Activated CD8-positive, alpha-beta T cell treated with anti-CD3 and anti-CD28 coated beads, Interleukin-2, amount 10 ng/mL, durations not matched to agents 7 days and 5 days (primary cell): ENCODE results near the gene SLC16A1. TPM values are rescaled to one million over a fixed set of nuclear protein-coding genes. Genes with fewer than 3 reads are reported as not detected.
A peak's percentile ranks its signal among the peaks of the same experiment; 100 is the strongest.

Experiments used
- ATAC-seq: fragments of 150-1000 bp; cut with Tn5 transposase; one replicate; pipeline ENCODE4 v1.10.0; 2021; ENCODE audit warnings: moderate library complexity
- CTCF ChIA-PET: fragments of 350-600 bp; sonication (Branson Sonifier 250); formaldehyde crosslinking; loops from one replicate; lab custom pipeline; 2021; ENCODE audit warnings: antibody characterized with exemption; lab: Charles Lee
- POLR2A ChIA-PET: fragments of 350-600 bp; sonication (Branson Sonifier 250); formaldehyde crosslinking; loops from one replicate; lab custom pipeline; 2021; ENCODE audit warnings: antibody characterized with exemption; lab: Charles Lee
- DNase-seq: peaks from one replicate; pipeline ENCODE4 v3.0.0-alpha.2; 2020
- H3K27ac Mint-ChIP-seq: one replicate; pipeline ENCODE4 v1.8.0; 2021; ENCODE audit warnings: mild to moderate bottlenecking, mixed read lengths
- H3K27me3 Mint-ChIP-seq: one replicate; pipeline ENCODE4 v1.8.0; 2021; ENCODE audit warnings: low read depth, mixed read lengths
- H3K36me3 Mint-ChIP-seq: one replicate; pipeline ENCODE4 v1.8.0; 2021; ENCODE audit warnings: low read depth, mixed read lengths
- H3K4me1 Mint-ChIP-seq: one replicate; pipeline ENCODE4 v1.8.0; 2021; ENCODE audit warnings: low read depth, mixed read lengths
- H3K4me3 Mint-ChIP-seq: one replicate; pipeline ENCODE4 v1.8.0; 2021; ENCODE audit warnings: mild to moderate bottlenecking, mixed read lengths
- H3K9me3 Mint-ChIP-seq: one replicate; pipeline ENCODE4 v1.8.0; 2022; ENCODE audit warnings: mixed read lengths; ENCODE audit not compliant: insufficient read depth
- total RNA-seq, 2 experiments: library from RNA; stranded (reverse); gene quantifications; one replicate each; pipeline ENCODE4 v1.2.3, GENCODE V29; 2021

Gene SLC16A1
- total RNA-seq, 2 experiments from 2014 or later, result 53.0 to 54.5 TPM

DNA sequence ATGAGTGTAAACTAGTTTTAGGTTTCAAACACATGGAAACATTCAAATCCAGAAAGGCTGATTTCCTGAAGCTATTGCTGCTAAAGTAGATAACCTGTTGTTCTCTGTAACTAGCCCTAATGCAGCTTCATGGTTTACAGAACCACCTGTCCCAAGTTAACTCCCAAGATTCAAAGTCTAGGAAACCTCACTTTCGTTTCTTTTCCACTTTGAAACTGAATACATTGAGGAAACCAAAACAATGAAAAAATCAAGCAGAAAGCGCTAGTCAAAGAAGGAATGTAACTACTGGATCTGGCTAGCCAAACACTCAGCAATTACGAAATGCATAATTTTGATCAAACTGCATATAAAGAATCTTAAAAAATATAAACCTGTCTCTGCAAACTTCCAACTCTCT, 17.8 kb downstream of the SLC16A1 start:
- peaks cover 24% of the 10 kb centered on the region for H3K36me3 Mint-ChIP-seq
- ChIA-PET CTCF (interaction anchor here (2.1 to 4.4 kb wide), 2 partner anchors 11 to 134 kb away, joined by 7 to 31 read pairs; partner anchors contain the start of gene LRIG2), POLR2A (no interaction called here)
- H3K4me1 Mint-ChIP-seq, result peaks cover 41% of the 10 kb centered on the region
- ATAC-seq, result no peak
- DNase-seq, result no peak
- H3K9me3 Mint-ChIP-seq, result no peaks in the 10 kb centered on the region
- no peak overlapping the region for H3K27ac Mint-ChIP-seq
- no peak overlapping the region for H3K4me3 Mint-ChIP-seq
- H3K27me3 Mint-ChIP-seq, result no peaks in the 10 kb centered on the region

DNA sequence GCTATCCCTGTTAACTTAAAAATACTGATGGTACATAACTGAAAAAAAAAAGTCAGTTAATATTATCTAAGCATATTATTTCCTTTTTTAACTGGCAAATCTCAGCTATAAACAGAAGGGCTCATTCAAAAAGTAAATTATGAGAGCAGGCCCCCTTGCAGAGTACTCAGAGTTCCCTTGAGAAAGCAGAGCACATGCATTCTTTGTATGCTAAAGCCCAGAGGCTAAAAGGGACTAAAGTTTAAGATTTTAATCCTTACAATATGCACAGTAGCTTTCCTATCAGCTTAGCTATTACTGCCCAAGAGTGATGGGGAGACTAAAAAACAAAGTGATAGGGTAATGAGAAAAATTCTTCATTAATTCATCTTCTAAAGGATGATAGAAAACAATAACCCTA, 18.5 kb downstream of the SLC16A1 start:
- ChIA-PET POLR2A (interaction anchor here (1.1 kb wide), 1 partner anchor 19 kb away, joined by 3 read pairs; the partner anchor contains the start of gene SLC16A1), CTCF (interaction anchor here (1.5 to 4.4 kb wide), 4 partner anchors 11 to 139 kb away, joined by 3 to 31 read pairs (median 7); partner anchors contain the start of gene LRIG2)
- Mint-ChIP-seq H3K36me3 (peaks cover 17% of the 10 kb centered on the region), H3K4me3 (no peak overlapping the region), H3K27ac (no peak overlapping the region), H3K27me3 (no peaks in the 10 kb centered on the region), H3K9me3 (no peaks in the 10 kb centered on the region), H3K4me1 (peaks cover 41% of the 10 kb centered on the region)
- ATAC-seq, result no peak
- no peak for DNase-seq

DNA sequence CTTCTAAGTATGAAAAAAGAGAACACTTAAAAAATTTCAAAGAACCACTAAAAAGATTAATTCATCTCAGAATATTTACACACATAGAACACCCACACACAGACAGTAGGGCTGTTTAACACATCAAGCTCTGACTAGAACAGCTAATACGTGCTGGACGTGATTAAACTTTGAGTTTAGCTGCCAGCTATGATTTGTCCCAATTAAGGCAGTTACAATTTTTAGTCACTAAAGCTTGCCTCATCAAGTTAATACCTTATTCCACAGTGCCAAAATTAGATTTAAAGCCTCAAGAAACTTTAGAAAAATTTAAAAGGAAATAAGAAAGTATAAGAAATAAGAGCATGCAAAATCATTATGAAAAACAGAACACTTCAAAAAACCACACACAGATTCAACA, 18.9 kb downstream of the SLC16A1 start:
- ATAC-seq (no peak), DNase-seq (no peak)
- Mint-ChIP-seq H3K4me1 (peaks cover 41% of the 10 kb centered on the region), H3K27me3 (no peaks in the 10 kb centered on the region), H3K9me3 (no peaks in the 10 kb centered on the region), H3K4me3 (no peak overlapping the region), H3K27ac (no peak overlapping the region), H3K36me3 (peaks cover 17% of the 10 kb centered on the region)
- ChIA-PET CTCF (interaction anchor here (0.8 to 4.4 kb wide), 5 partner anchors 10 to 140 kb away, joined by 3 to 31 read pairs (median 7); partner anchors contain the start of gene LRIG2), POLR2A (interaction anchor here (1.1 kb wide), 1 partner anchor 19 kb away, joined by 3 read pairs; the partner anchor contains the start of gene SLC16A1)

DNA sequence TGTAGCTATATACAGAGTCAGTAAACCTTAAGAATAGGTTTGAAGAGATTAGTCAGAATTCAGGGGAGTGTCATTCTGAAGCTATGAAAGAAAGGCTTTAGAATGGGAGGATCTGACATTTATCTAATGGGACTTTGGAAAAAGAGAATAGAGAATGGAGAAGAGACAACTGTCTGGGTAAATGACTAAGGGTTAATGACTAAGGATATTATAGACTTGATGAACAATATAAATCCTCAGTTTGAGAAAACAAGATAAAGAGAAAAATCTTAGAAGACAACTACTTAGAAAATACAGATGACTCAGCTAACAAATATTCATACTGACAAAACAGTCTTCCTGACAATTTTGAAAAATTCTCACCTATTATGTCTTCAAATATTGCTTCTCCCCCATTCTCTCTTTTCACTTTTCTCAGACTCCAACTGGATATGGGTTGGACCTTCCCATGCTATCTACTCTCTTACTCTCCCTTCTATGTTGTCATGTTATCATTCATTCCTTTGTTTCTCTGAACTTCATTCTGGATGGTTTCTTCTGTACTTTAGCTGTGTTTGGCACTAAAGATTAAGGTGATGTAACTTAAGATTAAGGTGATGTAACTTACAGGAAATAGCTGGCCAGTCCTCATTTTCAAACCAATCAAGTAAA, 20.4 kb downstream of the SLC16A1 start:
- DNase-seq (no peak), ATAC-seq (no peak)
- ChIA-PET CTCF (interaction anchor here (4.4 kb wide), 1 partner anchor 137 kb away, joined by 31 read pairs; the partner anchor contains the start of gene LRIG2), POLR2A (interaction anchor here (0.6 to 2.2 kb wide), 3 partner anchors 10 to 21 kb away, joined by 3 to 9 read pairs (median 9); partner anchors contain the start of gene SLC16A1)
- Mint-ChIP-seq H3K36me3 (peaks cover 17% of the 10 kb centered on the region), H3K4me3 (no peak overlapping the region), H3K27me3 (no peaks in the 10 kb centered on the region), H3K4me1 (peaks cover 41% of the 10 kb centered on the region), H3K9me3 (no peaks in the 10 kb centered on the region), H3K27ac (peak overlapping the region; percentile 83)

DNA sequence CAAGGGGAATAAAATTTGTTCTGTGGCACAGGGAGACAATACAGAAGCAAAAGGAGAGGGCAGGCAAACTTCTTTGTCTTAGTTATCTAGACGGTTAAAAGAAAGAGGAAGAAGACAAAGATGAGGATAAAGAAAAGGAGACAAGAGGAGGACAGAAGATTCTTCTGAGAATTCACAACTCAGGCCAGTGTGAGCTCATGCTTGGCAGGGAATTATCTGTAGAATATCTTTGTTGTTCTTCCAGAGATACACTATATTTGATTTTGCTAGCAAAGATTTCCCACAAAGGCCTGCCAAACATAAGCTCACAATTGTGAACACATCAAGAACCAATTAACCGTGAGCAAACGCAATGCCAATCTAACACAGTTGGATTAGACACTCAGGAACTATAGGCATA, 21.4 kb downstream of the SLC16A1 start:
- Mint-ChIP-seq H3K4me1 (peaks cover 41% of the 10 kb centered on the region), H3K9me3 (no peaks in the 10 kb centered on the region), H3K27me3 (no peaks in the 10 kb centered on the region), H3K36me3 (peaks cover 17% of the 10 kb centered on the region), H3K4me3 (no peak overlapping the region), H3K27ac (peak overlapping the region; percentile 19)
- DNase-seq (no peak), ATAC-seq (no peak)
- ChIA-PET CTCF (interaction anchor here (0.7 to 4.4 kb wide), 2 partner anchors 138 to 219 kb away, joined by 4 to 31 read pairs; partner anchors contain the start of gene LRIG2), POLR2A (interaction anchor here (1.3 to 2.2 kb wide), 2 partner anchors 19 to 22 kb away, joined by 9 read pairs; partner anchors contain the start of gene SLC16A1)

DNA sequence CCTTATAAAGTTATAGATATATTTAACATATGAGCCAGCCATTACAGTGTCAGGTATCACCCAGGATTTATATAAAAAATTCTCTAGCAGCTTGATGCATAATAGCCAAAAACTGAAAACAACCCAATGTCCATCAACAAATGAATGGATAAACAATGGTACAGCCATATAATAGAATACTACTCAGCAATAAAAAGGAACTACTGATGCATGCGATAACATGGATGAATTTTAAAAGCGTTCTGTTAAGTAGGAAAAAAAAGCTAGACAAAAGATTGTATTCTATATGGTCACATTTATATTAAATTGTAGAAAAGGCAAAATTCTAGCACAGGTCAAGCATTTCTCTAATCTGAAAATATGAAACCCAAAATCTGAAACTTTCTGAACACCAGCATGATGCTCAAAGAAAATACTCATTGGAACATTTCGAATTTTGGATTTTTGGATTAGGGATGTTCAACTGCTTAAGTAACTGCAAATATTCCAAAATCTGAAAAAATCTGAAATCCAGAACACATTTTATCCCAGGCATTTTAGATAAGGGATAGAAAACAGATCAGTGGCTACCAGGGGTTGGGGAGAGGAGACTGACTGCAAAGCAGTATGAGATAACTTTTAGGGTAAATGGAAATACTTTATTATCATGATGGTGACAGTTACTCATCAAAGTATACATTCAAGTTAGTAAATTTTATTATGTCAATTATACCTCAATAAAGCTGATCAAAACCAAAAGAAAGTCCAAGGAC, 22.0 kb downstream of the SLC16A1 start:
- H3K36me3 Mint-ChIP-seq, result peaks cover 17% of the 10 kb centered on the region
- H3K9me3 Mint-ChIP-seq, result no peaks in the 10 kb centered on the region
- H3K27ac Mint-ChIP-seq, result peak overlapping the region; percentile 19
- peaks cover 39% of the 10 kb centered on the region for H3K4me1 Mint-ChIP-seq
- ChIA-PET CTCF (interaction anchor here (0.7 to 4.4 kb wide), 2 partner anchors 139 to 218 kb away, joined by 4 to 31 read pairs; partner anchors contain the start of gene LRIG2), POLR2A (interaction anchor here (2.2 kb wide), 1 partner anchor 23 kb away, joined by 9 read pairs; the partner anchor contains the start of gene SLC16A1)
- DNase-seq (no peak), ATAC-seq (no peak)
- no peaks in the 10 kb centered on the region for H3K27me3 Mint-ChIP-seq
- no peak overlapping the region for H3K4me3 Mint-ChIP-seq

DNA sequence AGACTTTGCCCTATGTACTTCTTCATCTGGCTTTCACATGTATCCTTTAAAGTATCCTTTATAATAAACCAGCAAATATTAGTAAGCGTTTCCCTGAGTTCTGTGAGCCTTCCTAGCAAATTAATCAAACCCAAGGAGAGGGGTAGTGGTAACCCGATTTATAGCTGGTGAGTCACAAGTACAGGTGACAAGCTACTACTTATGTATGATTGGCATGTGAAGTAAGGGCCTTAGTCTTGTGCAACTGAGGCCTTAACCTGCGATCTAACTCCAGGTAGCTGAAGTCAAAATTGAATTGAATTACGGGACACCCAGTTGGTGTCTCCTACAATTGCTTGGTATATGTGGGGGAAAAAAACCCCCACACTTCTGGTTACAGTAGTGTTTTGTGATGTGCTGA, 26.0 kb downstream of the SLC16A1 start:
- no peak for DNase-seq
- Mint-ChIP-seq H3K36me3 (peaks cover 15% of the 10 kb centered on the region), H3K27ac (no peak overlapping the region), H3K9me3 (no peaks in the 10 kb centered on the region), H3K4me1 (peaks cover 16% of the 10 kb centered on the region), H3K27me3 (no peaks in the 10 kb centered on the region), H3K4me3 (no peak overlapping the region)
- ChIA-PET POLR2A (interaction anchor here (0.7 kb wide), 1 partner anchor 791 kb away, joined by 3 read pairs; no protein-coding TSS in a partner anchor), CTCF (interaction anchor here (0.9 to 1.1 kb wide), 3 partner anchors 14 to 213 kb away, joined by 3 to 4 read pairs (median 4); no protein-coding TSS in a partner anchor)
- ATAC-seq, result no peak

DNA sequence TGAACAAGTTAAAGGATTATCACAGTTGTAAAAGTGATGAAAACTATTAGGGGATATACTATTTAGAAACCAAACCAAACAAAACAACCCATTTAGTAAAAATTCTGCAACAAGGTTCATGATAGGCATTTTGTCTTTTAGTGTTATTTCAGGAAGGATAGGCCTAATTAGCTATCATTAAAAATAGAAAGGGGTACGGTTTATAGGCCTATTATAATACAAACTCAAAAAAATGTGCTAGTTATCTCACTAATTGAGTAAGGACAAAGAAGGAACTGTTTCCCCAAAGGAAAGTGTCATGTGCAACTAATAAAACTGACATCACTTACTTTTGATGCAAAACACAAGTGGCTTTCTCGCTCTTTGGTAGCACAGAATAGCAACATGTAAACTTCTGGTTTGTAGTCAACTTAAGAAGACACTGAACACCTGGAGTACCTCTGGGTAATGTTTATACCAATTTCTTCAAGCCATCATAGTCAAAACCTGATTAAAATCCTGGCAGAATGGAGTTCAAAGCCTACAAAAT, 28.5 kb downstream of the SLC16A1 start:
- CTCF ChIA-PET, result interaction anchor here (1.5 to 2.5 kb wide), 2 partner anchors 10 to 145 kb away, joined by 4 to 7 read pairs; no protein-coding TSS in a partner anchor
- ATAC-seq (no peak), DNase-seq (no peak)
- no peak overlapping the region for H3K27ac Mint-ChIP-seq
- H3K36me3 Mint-ChIP-seq, result peaks cover 23% of the 10 kb centered on the region
- no peaks in the 10 kb centered on the region for H3K27me3 Mint-ChIP-seq
- H3K4me3 Mint-ChIP-seq, result no peak overlapping the region
- POLR2A ChIA-PET, result no interaction called here
- peaks cover 3% of the 10 kb centered on the region for H3K4me1 Mint-ChIP-seq
- no peaks in the 10 kb centered on the region for H3K9me3 Mint-ChIP-seq

DNA sequence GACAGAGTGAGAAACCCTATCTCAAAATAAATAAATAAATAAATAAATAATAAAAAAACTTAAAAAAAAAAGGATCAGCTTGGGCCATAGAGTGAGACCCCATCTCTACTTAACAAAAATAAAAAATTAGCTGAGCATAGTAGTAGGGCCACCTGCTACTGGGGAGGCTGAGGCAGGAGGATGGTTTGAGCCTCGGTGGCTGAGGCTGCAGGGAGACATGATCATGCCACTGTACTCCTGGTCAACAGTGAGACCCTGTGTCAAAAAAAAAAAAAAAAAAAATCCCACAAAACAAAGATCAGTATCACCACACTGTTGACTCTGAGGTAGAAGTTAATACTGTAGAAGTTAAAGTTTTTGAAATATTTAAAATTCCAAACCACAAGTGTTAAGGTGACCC, 29.1 kb downstream of the SLC16A1 start:
- Mint-ChIP-seq H3K4me3 (no peak overlapping the region), H3K36me3 (peaks cover 26% of the 10 kb centered on the region), H3K27ac (no peak overlapping the region), H3K27me3 (no peaks in the 10 kb centered on the region), H3K4me1 (peaks cover 3% of the 10 kb centered on the region), H3K9me3 (no peaks in the 10 kb centered on the region)
- POLR2A ChIA-PET, result interaction anchor here (0.5 kb wide), 1 partner anchor 23 kb away, joined by 3 read pairs; no protein-coding TSS in a partner anchor
- ATAC-seq (no peak), DNase-seq (no peak)
- CTCF ChIA-PET, result interaction anchor here (1.5 to 2.5 kb wide), 2 partner anchors 11 to 146 kb away, joined by 4 to 7 read pairs; no protein-coding TSS in a partner anchor

DNA sequence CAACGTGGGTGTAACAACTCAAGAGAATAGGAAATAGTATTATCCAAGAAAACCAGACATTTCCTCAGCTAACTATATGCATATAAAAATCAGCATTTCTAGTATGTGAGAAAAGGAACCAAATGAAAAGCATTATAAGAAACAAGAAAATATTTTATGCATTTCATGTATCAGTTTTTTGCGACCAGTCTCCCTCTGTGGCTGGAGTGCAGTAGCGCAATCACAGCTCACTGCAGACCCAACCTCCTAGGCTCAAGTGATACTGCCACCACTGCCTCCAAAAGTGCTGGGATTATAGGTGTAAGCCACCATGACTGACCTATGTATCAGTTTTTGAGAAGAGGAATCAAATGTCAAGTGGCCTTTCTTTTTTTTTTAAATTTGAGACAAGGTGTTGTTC, 31.0 kb downstream of the SLC16A1 start:
- CTCF ChIA-PET, result no interaction called here
- no peak overlapping the region for H3K27ac Mint-ChIP-seq
- H3K4me1 Mint-ChIP-seq, result peaks cover 3% of the 10 kb centered on the region
- H3K27me3 Mint-ChIP-seq, result no peaks in the 10 kb centered on the region
- H3K4me3 Mint-ChIP-seq, result no peak overlapping the region
- H3K9me3 Mint-ChIP-seq, result no peaks in the 10 kb centered on the region
- no peak for ATAC-seq
- H3K36me3 Mint-ChIP-seq, result peaks cover 28% of the 10 kb centered on the region
- no peak for DNase-seq
- POLR2A ChIA-PET, result interaction anchor here (0.5 kb wide), 1 partner anchor 10 kb away, joined by 3 read pairs; no protein-coding TSS in a partner anchor

DNA sequence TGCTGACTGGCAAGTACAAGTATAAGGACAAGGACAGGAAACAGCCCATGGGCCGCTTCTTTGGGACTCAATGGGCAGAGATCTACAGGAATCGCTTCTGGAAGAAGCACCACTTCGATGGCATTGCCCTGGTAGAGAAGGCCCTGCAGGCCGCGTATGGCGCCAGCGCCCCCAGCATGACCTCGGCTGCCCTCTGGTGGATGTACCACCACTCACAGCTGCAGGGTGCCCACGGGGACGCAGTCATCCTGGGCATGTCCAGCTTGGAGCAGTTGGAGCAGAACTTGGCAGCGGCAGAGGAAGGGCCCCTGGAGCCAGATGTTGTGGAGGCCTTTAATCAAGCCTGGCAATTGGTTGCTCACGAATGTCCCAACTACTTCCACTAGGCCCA, 32.0 kb downstream of the SLC16A1 start:
- Mint-ChIP-seq H3K27me3 (no peaks in the 10 kb centered on the region), H3K27ac (no peak overlapping the region), H3K4me3 (no peak overlapping the region), H3K36me3 (peaks cover 28% of the 10 kb centered on the region), H3K4me1 (peaks cover 3% of the 10 kb centered on the region), H3K9me3 (no peaks in the 10 kb centered on the region)
- ChIA-PET CTCF (interaction anchor here (0.9 kb wide), 1 partner anchor 132 kb away, joined by 3 read pairs; no protein-coding TSS in a partner anchor), POLR2A (no interaction called here)
- ATAC-seq (no peak), DNase-seq (no peak)
